Endothelial cell of umbilical vein (primary cell): ENCODE results near the gene HTATSF1. TPM values are rescaled to one million over a fixed set of nuclear protein-coding genes. Genes with fewer than 3 reads are reported as not detected.

Source experiments
- BruUV-seq: library from RNA; stranded (reverse); fragments of 400-500 nt; replicated peaks from 2 replicates; lab custom pipeline; 2021; lab: Mats Ljungman, UMichigan
- CTCF ChIA-PET: fragments of 300-600, 350-600 bp; sonication (Branson Sonifier 250); formaldehyde crosslinking; loops from one replicate; lab custom pipeline; 2021; ENCODE audit warnings: antibody characterized with exemption, inconsistent platforms; lab: Charles Lee
- POLR2A ChIA-PET: fragments of 300-600, 350-600 bp; sonication (Branson Sonifier 250); formaldehyde crosslinking; loops from one replicate; lab custom pipeline; 2021; ENCODE audit warnings: antibody characterized with exemption, inconsistent platforms; lab: Charles Lee
- DNase-seq: peaks from one replicate; pipeline ENCODE4 v3.0.0-alpha.2; 2011; ENCODE audit warnings: low read depth, low spot score
- FAIRE-seq: peaks from 2 replicates; lab custom pipeline; 2011; peaks lifted over from hg19 to GRCh38; lab: Jason Lieb, UNC
- H2AFZ ChIP-seq: 2 replicates; pipeline ENCODE4 v1.6.0; 2012; ENCODE audit warnings: low read depth, low read length, control low read depth, inconsistent platforms
- H3K27ac ChIP-seq: 2 replicates; pipeline ENCODE4 v1.5.1; 2011; ENCODE audit warnings: low read depth, mild to moderate bottlenecking, control low read depth, low read length, moderate library complexity; ENCODE audit not compliant: insufficient read depth
- H3K27me3 ChIP-seq, 2 experiments: 2 replicates each; pipeline versions ENCODE4 v1.6.0 to v1.6.1; 2011; ENCODE audit warnings: low read length in 2 of 2, mixed read lengths in 1 of 2; ENCODE audit not compliant: control insufficient read depth in 2 of 2, insufficient read depth in 2 of 2
- H3K36me3 ChIP-seq, 2 experiments: 2 replicates in 1 of 2; 3 replicates in 1 of 2; pipeline ENCODE4 v1.5.1; 2011; ENCODE audit warnings: low read length in 2 of 2, mild to moderate bottlenecking in 1 of 2, moderate library complexity in 1 of 2; ENCODE audit not compliant: control insufficient read depth in 2 of 2, insufficient read depth in 2 of 2; ENCODE audit errors: extremely low read depth in 1 of 2
- H3K4me1 ChIP-seq: 3 replicates; pipeline ENCODE4 v1.5.1; 2011; ENCODE audit warnings: mild to moderate bottlenecking, low read length; ENCODE audit not compliant: control insufficient read depth, insufficient read depth; ENCODE audit errors: extremely low read depth
- H3K4me2 ChIP-seq: 2 replicates; pipeline ENCODE4 v1.6.1; 2011; ENCODE audit warnings: low read length, control low read depth, mixed read lengths; ENCODE audit not compliant: insufficient read depth
- H3K4me3 ChIP-seq, 3 experiments: fragments of 200-600 bp in 1 of 3; sonication (generic), shearing (Covaris generic) in 1 of 3; replicated peaks in 1 of 3; 2 replicates each; pipeline ENCODE4 v1.5.1; 2011 to 2016; ENCODE audit warnings: control low read depth in 3 of 3, low read length in 3 of 3, mild to moderate bottlenecking in 2 of 3, inconsistent platforms in 1 of 3, low read depth in 1 of 3, moderate library complexity in 1 of 3; ENCODE audit not compliant: insufficient read depth in 1 of 3
- H3K79me2 ChIP-seq: 2 replicates; pipeline ENCODE4 v1.6.0; 2012; ENCODE audit warnings: low read length, inconsistent platforms; ENCODE audit not compliant: control insufficient read depth, insufficient read depth
- H3K9ac ChIP-seq: replicated peaks from 2 replicates; pipeline ENCODE3; 2011; ENCODE audit warnings: low read length, control low read depth; ENCODE audit not compliant: insufficient read depth; ENCODE audit errors: extremely low read depth
- H3K9me1 ChIP-seq: replicated peaks from 3 replicates; pipeline ENCODE4 v1.6.0; 2011; ENCODE audit warnings: mild to moderate bottlenecking, low read length; ENCODE audit not compliant: control insufficient read depth, insufficient read depth; ENCODE audit errors: extremely low read depth
- H3K9me3 ChIP-seq: replicated peaks from 2 replicates; pipeline ENCODE4 v1.5.1; 2012; ENCODE audit warnings: low read length, inconsistent platforms; ENCODE audit not compliant: control insufficient read depth, insufficient read depth
- H4K20me1 ChIP-seq: replicated peaks from 2 replicates; pipeline ENCODE3; 2011; ENCODE audit warnings: mild to moderate bottlenecking, low read length; ENCODE audit not compliant: control insufficient read depth, insufficient read depth; ENCODE audit errors: extremely low read depth
- CTCF ChIP-seq, 2 donors: IDR thresholded peaks; 1 replicate in 1 of 2; 2 replicates in 1 of 2; pipeline ENCODE4 v1.5.1; 2011; ENCODE audit warnings: low read length in 2 of 2, mild to moderate bottlenecking in 2 of 2, moderate library complexity in 2 of 2, control low read depth in 1 of 2, inconsistent platforms in 1 of 2, low read depth in 1 of 2; ENCODE audit not compliant: insufficient read depth in 1 of 2; ENCODE audit errors: extremely low read depth in 1 of 2
- EZH2 ChIP-seq: IDR thresholded peaks from 2 replicates; pipeline ENCODE4 v1.6.1; 2012; ENCODE audit warnings: borderline replicate concordance, low read depth, mild to moderate bottlenecking, moderate library complexity, low read length, inconsistent platforms; ENCODE audit not compliant: severe bottlenecking
- FOS ChIP-seq: IDR thresholded peaks from 2 replicates; pipeline ENCODE4 v1.6.1; 2011; ENCODE audit warnings: mild to moderate bottlenecking, low read length, moderate library complexity, borderline replicate concordance; ENCODE audit not compliant: insufficient read depth
- GATA2 ChIP-seq: IDR thresholded peaks from 2 replicates; pipeline ENCODE4 v1.7.0; 2011; ENCODE audit warnings: low read depth, mild to moderate bottlenecking, moderate library complexity, mixed read lengths, low read length; ENCODE audit not compliant: insufficient read length, insufficient read depth
- JUN ChIP-seq: IDR thresholded peaks from 2 replicates; pipeline ENCODE4 v1.6.1; 2011; ENCODE audit warnings: borderline replicate concordance, low read depth; ENCODE audit not compliant: insufficient read length, insufficient read depth
- MYC ChIP-seq: IDR thresholded peaks from one replicate; pipeline ENCODE4 v1.6.1; 2011; ENCODE audit warnings: mild to moderate bottlenecking, low read depth, low read length
- POLR2A ChIP-seq: IDR thresholded peaks from 2 replicates; pipeline ENCODE4 v1.6.1; 2012; ENCODE audit warnings: low read depth, mild to moderate bottlenecking, control low read depth, low read length
- POLR2AphosphoS5 ChIP-seq: IDR thresholded peaks from 2 replicates; pipeline ENCODE4 v1.6.1; 2012; ENCODE audit warnings: low read depth, mild to moderate bottlenecking, control low read depth, low read length, moderate library complexity; ENCODE audit not compliant: insufficient read depth
- dilution Hi-C: fragments of 300-500 bp; cut with MboI; formaldehyde crosslinking; loops from one replicate; pipeline ENCODE4 v1.15.0; 2019; ENCODE audit warnings: low sequenced_read_pairs; ENCODE audit not compliant: extremely low pct_ligation_motif_present
- intact Hi-C: fragments of 100-400 bp; cut with micrococcal nuclease; formaldehyde crosslinking; loops from one replicate; pipeline ENCODE4 v1.10.0; 2022
- polyA plus RNA-seq, 4 experiments: library from polyadenylated mRNA; depleted of rRNA in 3 of 4; stranded (reverse) in 3 of 4; unstranded in 1 of 4; fragments of >200 nt; gene quantifications; 2 replicates each; pipeline versions ENCODE4 v1.2.1 to v1.2.3, GENCODE V29; 2011 to 2012; ENCODE audit warnings: missing spikeins in 1 of 4
- total RNA-seq: library from RNA; stranded (reverse); gene quantifications from 2 replicates; pipeline ENCODE4 v1.2.3, GENCODE V29; 2021
- TF ChIP-seq, protein P1 (sequence below): IDR thresholded peaks from 2 replicates; pipeline ENCODE4 v1.6.1; 2011; ENCODE audit not compliant: insufficient read depth, insufficient read length

Gene HTATSF1
- total and polyA plus RNA-seq, 2 donors (not counting 3 experiments of a cell fraction or from before 2014, with no cell fraction given), result 1.0 to 31.1 TPM

- no peak for DNase-seq
- dilution Hi-C loops, result no loop called here
- no TSS peak for BruUV-seq
- Histone ChIP-seq H2AFZ (no peak overlapping the region), H3K4me1 (no peaks in the 10 kb centered on the region), H3K4me3 (no peak overlapping the region), H3K27ac (no peak overlapping the region), H3K4me2 (no peak overlapping the region), H3K36me3 (no peaks in the 10 kb centered on the region), H3K9me3 (no peaks in the 10 kb centered on the region), H4K20me1 (no peaks in the 10 kb centered on the region), H3K9ac (no peak overlapping the region), H3K9me1 (no peaks in the 10 kb centered on the region), H3K27me3 (no peaks in the 10 kb centered on the region), H3K79me2 (no peaks in the 10 kb centered on the region)
- intact Hi-C loops, result no loop called here
- CTCF ChIA-PET, result no interaction called here
- no peak for TF ChIP-seq MYC
- TF ChIP-seq POLR2AphosphoS5, result no peak
- no peak for TF ChIP-seq GATA2
- no peak for TF ChIP-seq JUN
- no peak for TF ChIP-seq CTCF (IDR thresholded peaks at IDR 0.05; ENCODE audit: extremely low read depth in 1 of 2, insufficient read depth in 1 of 2, low read depth in 1 of 2, low read length in 2 of 2)
- TF ChIP-seq EZH2, result no peak
- no peak for TF ChIP-seq FOS
- no peak for TF ChIP-seq POLR2A
- TF ChIP-seq, protein P1, sequence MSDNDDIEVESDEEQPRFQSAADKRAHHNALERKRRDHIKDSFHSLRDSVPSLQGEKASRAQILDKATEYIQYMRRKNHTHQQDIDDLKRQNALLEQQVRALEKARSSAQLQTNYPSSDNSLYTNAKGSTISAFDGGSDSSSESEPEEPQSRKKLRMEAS, result no peak
- FAIRE-seq, result no peak
- POLR2A ChIA-PET, result no interaction called here
Observed at GRCh38 chrX:136453114-136453513, 44.3 kb upstream of the HTATSF1 start.
